Astrocyte (in vitro differentiated cells and primary cell): ENCODE results near the gene PAF1. TPM values are rescaled to one million over a fixed set of nuclear protein-coding genes. Genes with fewer than 3 reads are reported as not detected.

Experiments used
- DNase-seq: peaks from one replicate; pipeline ENCODE4 v3.0.0-alpha.2; 2010; ENCODE audit warnings: low read depth
- FAIRE-seq: peaks from 2 replicates; lab custom pipeline; 2011; peaks lifted over from hg19 to GRCh38; lab: Jason Lieb, UNC
- H2AFZ ChIP-seq: 2 replicates; pipeline ENCODE4 v1.6.0; 2012; ENCODE audit warnings: low read depth, low read length, inconsistent platforms
- H3K27ac ChIP-seq: 2 replicates; pipeline ENCODE4 v1.5.1; 2011; ENCODE audit warnings: low read depth, low read length, inconsistent platforms
- H3K27me3 ChIP-seq: 2 replicates; pipeline ENCODE4 v1.6.0; 2011; ENCODE audit warnings: low read length, inconsistent platforms; ENCODE audit not compliant: insufficient read depth
- H3K36me3 ChIP-seq: 2 replicates; pipeline ENCODE4 v1.5.1; 2011; ENCODE audit warnings: low read length, inconsistent platforms; ENCODE audit not compliant: insufficient read depth
- H3K4me1 ChIP-seq: 2 replicates; pipeline ENCODE4 v1.5.1; 2011; ENCODE audit warnings: low read length, inconsistent platforms; ENCODE audit not compliant: insufficient read depth
- H3K4me2 ChIP-seq: 2 replicates; pipeline ENCODE4 v1.6.0; 2012; ENCODE audit warnings: low read length, inconsistent platforms
- H3K4me3 ChIP-seq: 2 replicates; pipeline ENCODE4 v1.5.1; 2011; ENCODE audit warnings: low read depth, mild to moderate bottlenecking, low read length, inconsistent platforms; ENCODE audit not compliant: insufficient read depth
- H3K79me2 ChIP-seq: 2 replicates; pipeline ENCODE4 v1.6.0; 2012; ENCODE audit warnings: mild to moderate bottlenecking, low read length, inconsistent platforms; ENCODE audit not compliant: insufficient read depth
- H3K9ac ChIP-seq: 2 replicates; pipeline ENCODE4 v1.6.0; 2012; ENCODE audit warnings: mild to moderate bottlenecking, low read length, inconsistent platforms
- H3K9me3 ChIP-seq: 2 replicates; pipeline ENCODE4 v1.5.1; 2012; ENCODE audit warnings: low read depth, mild to moderate bottlenecking, low read length, inconsistent platforms; ENCODE audit not compliant: insufficient read depth
- H4K20me1 ChIP-seq: 2 replicates; pipeline ENCODE4 v1.6.0; 2012; ENCODE audit warnings: low read length, inconsistent platforms; ENCODE audit not compliant: insufficient read depth
- H3K27ac Mint-ChIP-seq: one replicate; pipeline ENCODE4 v1.8.0; 2021; ENCODE audit warnings: mild to moderate bottlenecking, mixed read lengths; ENCODE audit not compliant: unreplicated experiment
- H3K27me3 Mint-ChIP-seq: one replicate; pipeline ENCODE4 v1.8.0; 2021; ENCODE audit warnings: low read depth, mixed read lengths; ENCODE audit not compliant: unreplicated experiment
- H3K36me3 Mint-ChIP-seq: one replicate; pipeline ENCODE4 v1.8.0; 2021; ENCODE audit warnings: low read depth, mixed read lengths; ENCODE audit not compliant: unreplicated experiment
- H3K4me1 Mint-ChIP-seq: one replicate; pipeline ENCODE4 v1.8.0; 2021; ENCODE audit warnings: low read depth, mixed read lengths; ENCODE audit not compliant: unreplicated experiment
- H3K4me3 Mint-ChIP-seq: one replicate; pipeline ENCODE4 v1.8.0; 2021; ENCODE audit warnings: mild to moderate bottlenecking, moderate library complexity, mixed read lengths; ENCODE audit not compliant: unreplicated experiment
- H3K9me3 Mint-ChIP-seq: one replicate; pipeline ENCODE4 v1.8.0; 2021; ENCODE audit warnings: mild to moderate bottlenecking, mixed read lengths; ENCODE audit not compliant: unreplicated experiment
- EZH2 ChIP-seq: IDR thresholded peaks from 2 replicates; pipeline ENCODE4 v1.6.1; 2012; ENCODE audit warnings: mild to moderate bottlenecking, low read length, inconsistent platforms; ENCODE audit not compliant: insufficient read depth
- total RNA-seq: library from RNA; stranded (reverse); gene quantifications from 2 replicates; pipeline ENCODE4 v1.2.1, GENCODE V29; 2021
- TF ChIP-seq, protein P1 (sequence below): IDR thresholded peaks from 2 replicates; pipeline ENCODE4 v1.5.1; 2011; ENCODE audit warnings: low read depth, mild to moderate bottlenecking, inconsistent platforms, low read length, moderate library complexity; ENCODE audit not compliant: insufficient read depth

PAF1 gene
- total RNA-seq, 1 donor from 2014 or later = 43.2 TPM

GRCh38 chr19:39428283-39429112, 37.6 kb upstream of the PAF1 start:
- H3K27ac Mint-ChIP-seq = peak overlapping the region; percentile 97
- H3K4me1 ChIP-seq = peaks cover 24% of the 10 kb centered on the region
- H2AFZ ChIP-seq = no peak overlapping the region
- H3K4me3 ChIP-seq = no peak overlapping the region
- H4K20me1 ChIP-seq = peaks cover 36% of the 10 kb centered on the region
- H3K79me2 ChIP-seq = peaks cover 17% of the 10 kb centered on the region
- H3K9ac ChIP-seq = peak overlapping the region; percentile 84
- FAIRE-seq (no peak), DNase-seq (peak; percentile 91)
- H3K36me3 Mint-ChIP-seq = peaks cover 27% of the 10 kb centered on the region
- TF ChIP-seq, protein P1, sequence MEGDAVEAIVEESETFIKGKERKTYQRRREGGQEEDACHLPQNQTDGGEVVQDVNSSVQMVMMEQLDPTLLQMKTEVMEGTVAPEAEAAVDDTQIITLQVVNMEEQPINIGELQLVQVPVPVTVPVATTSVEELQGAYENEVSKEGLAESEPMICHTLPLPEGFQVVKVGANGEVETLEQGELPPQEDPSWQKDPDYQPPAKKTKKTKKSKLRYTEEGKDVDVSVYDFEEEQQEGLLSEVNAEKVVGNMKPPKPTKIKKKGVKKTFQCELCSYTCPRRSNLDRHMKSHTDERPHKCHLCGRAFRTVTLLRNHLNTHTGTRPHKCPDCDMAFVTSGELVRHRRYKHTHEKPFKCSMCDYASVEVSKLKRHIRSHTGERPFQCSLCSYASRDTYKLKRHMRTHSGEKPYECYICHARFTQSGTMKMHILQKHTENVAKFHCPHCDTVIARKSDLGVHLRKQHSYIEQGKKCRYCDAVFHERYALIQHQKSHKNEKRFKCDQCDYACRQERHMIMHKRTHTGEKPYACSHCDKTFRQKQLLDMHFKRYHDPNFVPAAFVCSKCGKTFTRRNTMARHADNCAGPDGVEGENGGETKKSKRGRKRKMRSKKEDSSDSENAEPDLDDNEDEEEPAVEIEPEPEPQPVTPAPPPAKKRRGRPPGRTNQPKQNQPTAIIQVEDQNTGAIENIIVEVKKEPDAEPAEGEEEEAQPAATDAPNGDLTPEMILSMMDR = no peak
- TF ChIP-seq EZH2 = no peak
- H3K4me1 Mint-ChIP-seq = peaks cover 27% of the 10 kb centered on the region
- no peaks in the 10 kb centered on the region for H3K27me3 Mint-ChIP-seq
- H3K9me3 Mint-ChIP-seq = no peaks in the 10 kb centered on the region
- peak overlapping the region; percentile 99 for H3K27ac ChIP-seq
- no peaks in the 10 kb centered on the region for H3K27me3 ChIP-seq
- H3K4me3 Mint-ChIP-seq = peak overlapping the region; percentile 66
- H3K4me2 ChIP-seq = peak overlapping the region; percentile 68
- H3K36me3 ChIP-seq = peaks cover 24% of the 10 kb centered on the region
- no peaks in the 10 kb centered on the region for H3K9me3 ChIP-seq

DNA sequence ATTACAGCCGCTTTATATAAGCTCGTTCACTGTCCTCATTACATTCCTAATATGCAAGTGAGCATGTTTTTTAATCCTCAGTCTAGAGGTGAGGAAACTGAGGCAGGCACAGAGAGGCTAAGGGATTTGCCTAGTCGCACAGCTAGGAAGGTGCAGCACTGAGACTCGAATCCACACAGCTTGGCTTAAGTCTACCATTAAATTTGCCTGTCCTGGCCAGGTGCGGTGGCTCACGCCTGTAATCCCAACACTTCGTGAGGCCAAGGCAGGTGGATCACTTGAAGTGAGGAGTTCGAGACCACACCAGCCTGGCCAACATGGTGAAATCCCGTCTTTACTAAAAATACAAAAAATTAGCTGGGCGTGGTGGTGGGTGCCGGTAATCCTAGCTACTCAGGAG, 36.8 kb upstream of the PAF1 start:
- H3K27ac ChIP-seq = peak overlapping the region; percentile 99
- no peak overlapping the region for H3K4me3 Mint-ChIP-seq
- peaks cover 24% of the 10 kb centered on the region for H3K4me1 Mint-ChIP-seq
- FAIRE-seq = no peak
- peak overlapping the region; percentile 97 for H3K27ac Mint-ChIP-seq
- peaks cover 16% of the 10 kb centered on the region for H3K36me3 ChIP-seq
- peaks cover 26% of the 10 kb centered on the region for H3K36me3 Mint-ChIP-seq
- H3K9ac ChIP-seq = peak overlapping the region; percentile 84
- H3K27me3 Mint-ChIP-seq = no peaks in the 10 kb centered on the region
- peaks cover 14% of the 10 kb centered on the region for H3K79me2 ChIP-seq
- H3K4me2 ChIP-seq = peak overlapping the region; percentile 68
- H3K4me3 ChIP-seq = no peak overlapping the region
- peaks cover 24% of the 10 kb centered on the region for H3K4me1 ChIP-seq
- H2AFZ ChIP-seq = no peak overlapping the region
- no peak for TF ChIP-seq EZH2
- TF ChIP-seq, protein P1 = no peak
- no peaks in the 10 kb centered on the region for H3K9me3 Mint-ChIP-seq
- H3K9me3 ChIP-seq = no peaks in the 10 kb centered on the region
- H3K27me3 ChIP-seq = no peaks in the 10 kb centered on the region
- DNase-seq = no peak
- peaks cover 35% of the 10 kb centered on the region for H4K20me1 ChIP-seq

- FAIRE-seq (no peak), DNase-seq (no peak)
- H3K36me3 ChIP-seq = peaks cover 14% of the 10 kb centered on the region
- no peak overlapping the region for H2AFZ ChIP-seq
- peaks cover 22% of the 10 kb centered on the region for H3K4me1 ChIP-seq
- no peak overlapping the region for H3K4me2 ChIP-seq
- no peaks in the 10 kb centered on the region for H3K9me3 ChIP-seq
- H3K4me3 ChIP-seq = no peak overlapping the region
- TF ChIP-seq, protein P1 = no peak
- TF ChIP-seq EZH2 = no peak
- no peak overlapping the region for H3K27ac ChIP-seq
- Mint-ChIP-seq H3K27me3 (no peaks in the 10 kb centered on the region), H3K9me3 (no peaks in the 10 kb centered on the region), H3K36me3 (peaks cover 31% of the 10 kb centered on the region), H3K4me3 (peak overlapping the region; percentile 41), H3K4me1 (peaks cover 24% of the 10 kb centered on the region), H3K27ac (peak overlapping the region; percentile 66)
- peaks cover 12% of the 10 kb centered on the region for H3K79me2 ChIP-seq
- peak overlapping the region; percentile 29 for H3K9ac ChIP-seq
- H3K27me3 ChIP-seq = no peaks in the 10 kb centered on the region
- peaks cover 32% of the 10 kb centered on the region for H4K20me1 ChIP-seq
Measured at GRCh38 chr19:39426170-39426569, 35.3 kb upstream of the PAF1 start.
